Naive B cell (primary cell): ENCODE measurements around the gene VSIG4. TPM values are rescaled to one million over a fixed set of nuclear protein-coding genes. Genes with fewer than 3 reads are reported as not detected.
"Not testable (repeated sequence)": the region's sequence is repeated elsewhere in the genome, so short reads cannot be mapped to it uniquely, and the experiment has no call there.

ENCODE experiments used
- ATAC-seq, 2 donors: fragments of 150-1000 bp; cut with Tn5 transposase; 2 replicates each; pipeline ENCODE4 v1.10.0; 2021; ENCODE audit warnings: low read depth in 2 of 2, mild to moderate bottlenecking in 2 of 2, moderate library complexity in 2 of 2
- DNase-seq: peaks from one replicate; pipeline ENCODE4 v3.0.0; 2022
- H3K27ac Mint-ChIP-seq, 6 donors: one replicate each; pipeline ENCODE4 v1.8.0; 2020 to 2022; ENCODE audit warnings: mild to moderate bottlenecking in 6 of 6, mixed read lengths in 6 of 6, moderate library complexity in 5 of 6, inconsistent platforms in 2 of 6
- H3K27me3 Mint-ChIP-seq, 3 donors: one replicate each; pipeline ENCODE4 v1.8.0; 2021 to 2022; ENCODE audit warnings: mixed read lengths in 3 of 3, mild to moderate bottlenecking in 1 of 3
- H3K36me3 Mint-ChIP-seq, 2 donors: one replicate each; pipeline ENCODE4 v1.8.0; 2020 to 2022; ENCODE audit warnings: mixed read lengths in 2 of 2, inconsistent platforms in 1 of 2, mild to moderate bottlenecking in 1 of 2
- H3K4me1 Mint-ChIP-seq, 3 donors: one replicate each; pipeline ENCODE4 v1.8.0; 2020 to 2022; ENCODE audit warnings: mixed read lengths in 3 of 3, inconsistent platforms in 1 of 3, mild to moderate bottlenecking in 1 of 3, moderate library complexity in 1 of 3
- H3K4me3 Mint-ChIP-seq, 8 donors: one replicate each; pipeline ENCODE4 v1.8.0; 2020 to 2022; ENCODE audit warnings: mild to moderate bottlenecking in 8 of 8, mixed read lengths in 8 of 8, moderate library complexity in 8 of 8, inconsistent platforms in 2 of 8
- H3K9me3 Mint-ChIP-seq, 7 donors: one replicate each; pipeline ENCODE4 v1.8.0; 2020 to 2022; ENCODE audit warnings: mixed read lengths in 7 of 7, mild to moderate bottlenecking in 5 of 7, inconsistent platforms in 2 of 7, moderate library complexity in 1 of 7
- polyA plus RNA-seq, 6 donors: library from polyadenylated mRNA; unstranded; fragments of 300-500 nt; fragmentation: Illumina TruSeq; gene quantifications; one replicate each; pipeline ENCODE4 v1.2.3, GENCODE V29; 2021; ENCODE audit warnings: low read depth in 6 of 6

The VSIG4 gene, protein sequence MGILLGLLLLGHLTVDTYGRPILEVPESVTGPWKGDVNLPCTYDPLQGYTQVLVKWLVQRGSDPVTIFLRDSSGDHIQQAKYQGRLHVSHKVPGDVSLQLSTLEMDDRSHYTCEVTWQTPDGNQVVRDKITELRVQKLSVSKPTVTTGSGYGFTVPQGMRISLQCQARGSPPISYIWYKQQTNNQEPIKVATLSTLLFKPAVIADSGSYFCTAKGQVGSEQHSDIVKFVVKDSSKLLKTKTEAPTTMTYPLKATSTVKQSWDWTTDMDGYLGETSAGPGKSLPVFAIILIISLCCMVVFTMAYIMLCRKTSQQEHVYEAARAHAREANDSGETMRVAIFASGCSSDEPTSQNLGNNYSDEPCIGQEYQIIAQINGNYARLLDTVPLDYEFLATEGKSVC
- under 1 TPM in 2 of 6 donors, not detected in 4; 0.21 to 0.40 TPM for polyA plus RNA-seq

- no peak for ATAC-seq
- peaks cover 0 to 3% (median 0%) of the 10 kb centered on the region in 7 donors for H3K9me3 Mint-ChIP-seq
- H3K4me1 Mint-ChIP-seq, result peaks cover 4 to 9% (median 5%) of the 10 kb centered on the region in 3 donors
Observed at GRCh38 chrX:66039944-66040343, at the start of gene VSIG4. Gene VSIG4, minus strand, starts transcription at chrX:66040080. Its CDS starts 82 bp downstream, at chrX:66039998.

DNA sequence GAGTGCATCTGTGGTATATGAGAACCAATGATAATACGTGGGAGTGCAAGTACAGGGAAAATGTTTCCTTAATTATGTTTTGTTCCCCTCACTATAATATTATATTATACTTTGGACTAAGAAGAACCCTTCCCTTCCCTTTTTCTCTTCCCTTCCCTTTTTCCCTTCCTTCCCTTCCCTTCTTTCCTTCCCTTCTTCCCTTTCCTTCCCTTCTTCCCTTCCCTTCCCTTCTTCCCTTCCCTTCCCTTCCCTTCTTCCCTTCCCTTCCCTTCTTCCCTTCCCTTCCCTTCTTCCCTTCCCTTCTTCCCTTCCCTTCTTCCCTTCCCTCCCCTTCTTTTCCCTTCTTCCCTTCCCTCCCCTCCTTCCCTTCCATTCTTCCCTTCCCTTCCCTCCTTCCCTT lies 36.9 kb upstream of the VSIG4 start:
- Mint-ChIP-seq H3K27me3 (peaks cover 0 to 25% (median 0%) of the 10 kb centered on the region in 3 donors), H3K9me3 (peaks cover 0 to 9% (median 2%) of the 10 kb centered on the region in 7 donors), H3K4me1 (peaks cover 14 to 18% (median 18%) of the 10 kb centered on the region in 3 donors), H3K27ac (no peak overlapping the region), H3K4me3 (no peak overlapping the region), H3K36me3 (no peaks in the 10 kb centered on the region)
- no peak for ATAC-seq
- DNase-seq, result no peak

More at GRCh38 chrX:66039944-66040343, at the start of gene VSIG4:
- Mint-ChIP-seq H3K36me3 (no peaks in the 10 kb centered on the region), H3K27me3 (no peaks in the 10 kb centered on the region), H3K4me3 (no peak within 1 kb of the TSS), H3K27ac (peak within 1 kb of the TSS in 1 of 6 donors; percentile 77)
- DNase-seq, result no peak

DNA sequence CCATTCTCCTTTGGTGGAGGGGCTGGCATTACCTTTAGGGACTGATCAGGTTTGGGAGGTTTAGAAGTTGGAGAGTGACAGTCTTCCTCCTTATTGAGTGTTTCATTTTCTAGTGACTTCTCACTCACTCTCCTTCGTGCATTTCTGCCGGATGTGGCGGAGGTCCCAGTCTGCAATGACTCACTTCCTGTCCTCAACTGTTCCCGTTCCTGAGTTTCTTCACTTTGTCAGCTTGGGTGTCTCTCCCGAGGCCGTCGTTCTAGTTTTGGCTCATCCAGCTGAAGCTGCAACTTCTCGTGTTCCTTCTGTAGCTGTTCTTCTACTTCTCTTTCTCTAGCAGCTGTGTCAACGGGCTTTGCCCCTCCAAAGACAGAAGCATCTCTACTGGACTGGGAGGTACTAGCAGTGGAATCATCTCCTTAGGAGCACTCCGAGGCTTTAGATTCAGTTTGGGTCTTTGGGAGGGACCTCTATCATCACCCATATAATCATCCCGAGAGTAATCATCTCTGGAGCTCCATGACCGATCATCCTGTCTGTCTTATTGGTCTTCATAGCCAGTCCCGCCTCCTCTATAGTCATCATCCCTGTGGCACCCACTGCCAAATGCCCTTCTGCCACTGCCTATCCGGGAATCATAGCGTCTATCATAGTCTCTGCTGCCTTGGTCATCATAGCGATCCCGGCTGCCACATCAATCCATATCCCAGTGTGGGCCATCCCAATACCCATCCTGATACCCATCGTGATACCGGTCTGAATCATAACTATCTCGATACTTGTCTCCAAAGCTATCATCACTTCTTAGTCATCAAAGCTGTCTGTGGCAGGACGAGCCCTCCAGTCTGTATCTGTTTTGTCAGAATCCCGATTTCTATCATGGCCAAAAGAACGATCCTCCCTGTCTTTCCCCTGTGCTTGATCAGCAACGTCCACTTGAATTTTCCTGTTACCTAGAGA lies 35.3 kb upstream of the VSIG4 start:
- Mint-ChIP-seq H3K4me1 (peaks cover 14 to 18% (median 18%) of the 10 kb centered on the region in 3 donors), H3K9me3 (peaks cover 0 to 9% (median 2%) of the 10 kb centered on the region in 7 donors), H3K4me3 (peak overlapping the region; percentile 69 to 95 (median 89)), H3K27ac (peak overlapping the region; percentile 38 to 93 (median 90)), H3K36me3 (no peaks in the 10 kb centered on the region), H3K27me3 (peaks cover 0 to 35% (median 0%) of the 10 kb centered on the region in 3 donors)
- peak; percentile 9 for DNase-seq
- peak in 1 of 2 donors; percentile 32 for ATAC-seq

DNA sequence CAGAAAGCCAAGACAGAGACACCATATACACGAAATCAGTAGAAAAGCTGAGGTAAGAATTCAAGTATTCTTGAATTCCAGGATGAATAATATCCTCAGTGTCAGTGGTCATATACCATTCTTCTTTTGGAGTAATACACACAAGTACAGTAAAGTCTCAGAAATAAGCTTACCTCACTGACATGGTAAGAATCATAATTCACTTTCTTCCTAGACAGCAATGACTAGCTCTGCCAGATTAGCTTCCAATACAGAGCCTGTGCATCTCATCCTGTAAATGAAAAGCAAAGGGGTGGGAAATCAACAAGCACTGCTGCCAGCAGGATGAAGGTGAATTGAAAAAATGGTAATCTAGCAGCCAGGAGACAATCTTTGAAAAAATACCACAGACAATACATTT lies 31.2 kb upstream of the VSIG4 start:
- H3K27ac Mint-ChIP-seq, result no peak overlapping the region
- H3K36me3 Mint-ChIP-seq, result no peaks in the 10 kb centered on the region
- H3K27me3 Mint-ChIP-seq, result peaks cover 0 to 34% (median 0%) of the 10 kb centered on the region in 3 donors

DNA sequence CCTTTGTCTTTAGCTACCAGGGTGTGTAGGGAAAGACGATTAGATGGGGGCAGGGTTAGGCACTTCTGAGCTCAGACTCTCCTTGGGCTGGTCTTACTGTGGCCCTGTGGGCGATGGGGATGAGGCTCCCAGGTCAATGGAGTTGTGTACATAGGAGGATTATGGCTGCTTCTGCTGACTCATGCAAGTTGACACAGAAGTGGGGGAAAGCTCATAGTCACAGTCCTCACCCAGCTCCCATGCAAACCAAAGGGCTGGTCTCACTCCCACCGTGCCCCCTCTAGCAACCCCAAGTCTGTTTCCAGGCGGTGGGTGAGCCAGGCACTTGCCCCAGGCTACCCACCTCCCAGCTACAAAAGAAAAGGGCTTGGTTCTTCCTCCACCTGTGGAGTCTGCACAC lies 24.4 kb upstream of the VSIG4 start:
- no peak overlapping the region for H3K4me3 Mint-ChIP-seq
- H3K27ac Mint-ChIP-seq, result peak overlapping the region in 1 of 6 donors; percentile 36
- DNase-seq (no peak), ATAC-seq (no peak)
- peaks cover 0 to 28% (median 0%) of the 10 kb centered on the region in 3 donors for H3K27me3 Mint-ChIP-seq
- peaks cover 0 to 5% of the 10 kb centered on the region in 2 donors for H3K36me3 Mint-ChIP-seq
- H3K4me1 Mint-ChIP-seq, result peaks cover 13 to 20% (median 16%) of the 10 kb centered on the region in 3 donors
- H3K9me3 Mint-ChIP-seq, result peaks cover 0 to 6% (median 0%) of the 10 kb centered on the region in 7 donors

More for the DNA sequence above, 31.2 kb upstream of the VSIG4 start:
- DNase-seq (no peak), ATAC-seq (no peak)
- no peak overlapping the region for H3K4me3 Mint-ChIP-seq
- H3K4me1 Mint-ChIP-seq, result peaks cover 14 to 18% (median 17%) of the 10 kb centered on the region in 3 donors
- H3K9me3 Mint-ChIP-seq, result peaks cover 0 to 9% (median 0%) of the 10 kb centered on the region in 7 donors

DNA sequence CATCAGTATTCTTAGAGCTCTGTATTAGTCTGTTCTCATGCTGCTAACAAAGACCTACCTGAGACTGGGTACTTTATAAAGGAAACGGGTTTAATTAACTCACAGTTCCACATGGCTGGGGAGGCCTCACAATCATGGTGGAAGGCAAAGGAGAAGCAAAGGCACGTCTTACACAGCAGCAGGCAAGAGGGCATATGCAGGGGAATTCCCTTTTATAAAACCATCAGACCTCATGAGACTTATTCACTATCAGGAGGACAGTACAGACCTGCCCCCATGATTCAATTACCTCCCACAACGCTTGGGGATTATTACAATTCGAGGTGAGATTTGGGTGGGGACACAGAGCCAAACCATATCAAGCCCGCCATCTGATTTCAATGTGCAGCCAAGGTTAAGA lies 17.1 kb upstream of the VSIG4 start:
- DNase-seq, H3K36me3 Mint-ChIP-seq, ATAC-seq, H3K4me3 Mint-ChIP-seq, H3K27ac Mint-ChIP-seq, H3K27me3 Mint-ChIP-seq: not testable (repeated sequence)
- Mint-ChIP-seq H3K9me3 (peaks cover 0 to 16% (median 8%) of the 10 kb centered on the region in 7 donors), H3K4me1 (peaks cover 9 to 11% (median 10%) of the 10 kb centered on the region in 3 donors)

DNA sequence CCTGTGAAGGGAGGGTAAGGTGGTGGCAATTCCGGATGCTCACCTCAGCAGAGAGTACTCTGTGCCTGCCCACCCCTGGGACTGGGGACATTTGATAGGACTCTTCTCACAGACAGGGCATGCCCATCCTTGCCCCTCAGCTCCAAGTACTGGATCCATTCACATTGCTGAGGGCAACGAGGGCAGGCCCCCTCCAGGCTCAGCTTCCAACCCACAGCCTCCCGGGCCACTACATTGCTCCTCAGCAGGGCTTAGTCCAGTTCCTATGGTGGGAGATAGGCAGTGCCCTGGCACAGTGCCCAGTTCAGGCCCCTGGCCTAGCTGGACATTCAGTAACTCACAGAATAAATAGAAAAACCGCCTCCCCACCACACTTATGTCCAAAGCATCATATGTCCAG lies 15.1 kb upstream of the VSIG4 start:
- H3K9me3 Mint-ChIP-seq, result peaks cover 0 to 16% (median 8%) of the 10 kb centered on the region in 7 donors
- no peak overlapping the region for H3K27ac Mint-ChIP-seq
- no peaks in the 10 kb centered on the region for H3K27me3 Mint-ChIP-seq
- peaks cover 7 to 10% (median 9%) of the 10 kb centered on the region in 3 donors for H3K4me1 Mint-ChIP-seq
- H3K36me3 Mint-ChIP-seq, result peaks cover 9 to 10% of the 10 kb centered on the region in 2 donors
- no peak for DNase-seq
- no peak for ATAC-seq
- H3K4me3 Mint-ChIP-seq, result no peak overlapping the region

- no peaks in the 10 kb centered on the region for H3K27me3 Mint-ChIP-seq
- H3K4me1 Mint-ChIP-seq, result peaks cover 9 to 17% (median 11%) of the 10 kb centered on the region in 3 donors
- no peak overlapping the region for H3K27ac Mint-ChIP-seq
- peaks cover 0 to 16% (median 8%) of the 10 kb centered on the region in 7 donors for H3K9me3 Mint-ChIP-seq
- no peak for DNase-seq
- H3K36me3 Mint-ChIP-seq, result peaks cover 9 to 10% of the 10 kb centered on the region in 2 donors
- H3K4me3 Mint-ChIP-seq, result peak overlapping the region in 1 of 8 donors; percentile 5
- no peak for ATAC-seq
Observed at GRCh38 chrX:66053414-66053813, 13.5 kb upstream of the VSIG4 start.

DNA sequence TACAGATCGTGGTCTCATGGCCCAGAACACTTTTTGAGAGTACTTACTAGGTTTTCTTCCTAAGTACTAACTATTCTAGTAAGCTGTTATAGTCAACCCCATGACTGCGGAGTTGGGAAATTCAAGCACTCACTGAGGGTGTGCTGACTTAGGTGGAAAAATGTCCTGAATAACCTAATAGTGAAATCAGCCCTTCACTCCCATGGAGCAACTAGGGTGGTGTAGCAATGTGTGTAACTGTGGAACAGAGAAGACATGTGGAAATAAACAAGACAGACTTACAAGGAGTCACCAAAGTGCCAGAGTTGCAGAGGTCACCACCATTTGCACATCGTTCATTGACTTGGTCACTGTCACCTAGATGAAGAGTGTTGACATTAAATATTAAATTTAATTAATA lies 12.1 kb upstream of the VSIG4 start:
- Mint-ChIP-seq H3K36me3 (peaks cover 3 to 5% of the 10 kb centered on the region in 2 donors), H3K4me3 (no peak overlapping the region), H3K9me3 (peaks cover 0 to 9% (median 5%) of the 10 kb centered on the region in 7 donors), H3K4me1 (peaks cover 11 to 30% (median 18%) of the 10 kb centered on the region in 3 donors), H3K27me3 (no peaks in the 10 kb centered on the region), H3K27ac (peak overlapping the region in 2 of 6 donors; percentile 3 to 16)
- ATAC-seq (no peak), DNase-seq (no peak)

DNA sequence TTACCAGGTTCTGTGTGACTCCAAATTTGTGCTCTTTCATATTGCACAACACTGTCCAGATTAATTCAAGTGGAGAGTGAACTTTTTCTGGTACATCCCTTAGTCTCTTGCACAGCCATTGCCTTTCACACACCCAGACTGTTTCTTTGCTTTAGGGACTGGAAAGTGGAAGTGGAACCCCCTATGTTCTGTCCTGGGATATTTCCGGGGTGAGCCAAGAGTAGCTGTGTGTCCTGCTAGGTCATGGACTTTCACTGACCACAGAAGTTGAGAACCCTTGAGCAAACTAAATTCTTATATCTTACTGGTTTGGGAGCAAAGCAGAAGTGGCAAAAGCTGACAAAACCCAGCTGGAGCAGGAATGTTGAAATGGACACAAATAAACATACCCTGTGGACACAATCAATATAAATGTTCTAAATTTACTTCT lies 10.3 kb upstream of the VSIG4 start:
- no peak for ATAC-seq
- no peaks in the 10 kb centered on the region for H3K27me3 Mint-ChIP-seq
- H3K4me1 Mint-ChIP-seq, result peaks cover 28 to 48% (median 36%) of the 10 kb centered on the region in 3 donors
- DNase-seq, result no peak
- H3K4me3 Mint-ChIP-seq, result no peak overlapping the region
- H3K9me3 Mint-ChIP-seq, result peaks cover 0 to 4% (median 0%) of the 10 kb centered on the region in 7 donors
- H3K27ac Mint-ChIP-seq, result peak overlapping the region in 2 of 6 donors; percentile 29 to 56
- peaks cover 0 to 5% of the 10 kb centered on the region in 2 donors for H3K36me3 Mint-ChIP-seq

GRCh38 chrX:66049056-66049455 lies 9.2 kb upstream of the VSIG4 start:
- no peak overlapping the region for H3K27ac Mint-ChIP-seq
- DNase-seq (no peak), ATAC-seq (no peak)
- peaks cover 34 to 54% (median 42%) of the 10 kb centered on the region in 3 donors for H3K4me1 Mint-ChIP-seq
- peaks cover 0 to 4% (median 0%) of the 10 kb centered on the region in 7 donors for H3K9me3 Mint-ChIP-seq
- H3K27me3 Mint-ChIP-seq, result no peaks in the 10 kb centered on the region
- H3K36me3 Mint-ChIP-seq, result peaks cover 0 to 5% of the 10 kb centered on the region in 2 donors
- no peak overlapping the region for H3K4me3 Mint-ChIP-seq

DNA sequence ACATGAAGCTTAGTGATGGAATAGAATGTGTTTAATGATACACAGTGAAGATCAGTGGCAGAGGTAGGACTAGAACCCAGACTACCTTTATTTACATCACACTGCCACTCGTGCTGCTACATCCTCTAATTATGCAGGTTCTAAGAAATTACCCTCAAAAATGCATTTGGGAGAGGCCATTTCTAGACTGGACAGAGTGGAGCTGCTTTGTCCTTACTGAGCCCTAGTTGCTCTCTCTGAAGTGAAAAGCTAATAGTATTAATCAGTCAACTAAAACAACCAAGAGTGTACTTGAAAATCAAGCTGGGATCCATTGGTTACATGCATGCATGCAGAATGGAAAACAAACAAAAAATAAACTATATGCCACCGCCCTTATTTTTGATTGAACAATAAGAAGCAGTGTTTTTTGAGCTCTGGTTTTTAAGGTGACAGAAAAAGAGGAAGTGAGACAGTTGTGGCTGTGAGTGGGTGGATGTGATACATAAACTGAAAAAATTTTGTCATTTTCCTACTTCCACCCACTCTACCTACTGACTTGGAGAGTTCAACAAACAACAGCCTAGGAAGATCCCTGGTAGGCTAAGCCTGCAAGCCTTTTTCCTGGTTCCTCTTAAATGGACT lies 6.8 kb upstream of the VSIG4 start:
- Mint-ChIP-seq H3K27me3 (no peaks in the 10 kb centered on the region), H3K4me3 (peak overlapping the region; percentile 12 to 67 (median 27)), H3K4me1 (peaks cover 32 to 54% (median 42%) of the 10 kb centered on the region in 3 donors), H3K27ac (peak overlapping the region; percentile 66 to 87 (median 74)), H3K36me3 (peaks cover 0 to 5% of the 10 kb centered on the region in 2 donors), H3K9me3 (peaks cover 0 to 4% (median 0%) of the 10 kb centered on the region in 7 donors)
- ATAC-seq, result peak; percentile 91 to 97
- peak; percentile 76 for DNase-seq
